Smooth muscle cell of bladder (primary cell): ENCODE results near the gene AHRR. TPM values are rescaled to one million over a fixed set of nuclear protein-coding genes. Genes with fewer than 3 reads are reported as not detected.

Experiments
- total RNA-seq: library from RNA; depleted of rRNA; stranded (reverse); fragments of >200 nt; gene quantifications from 2 replicates; pipeline ENCODE4 v1.2.3, GENCODE V29; 2014

The AHRR gene
- 21.9 and 27.0 TPM in 2 replicates for total RNA-seq

GRCh38 chr5:321230-321725, at the start of gene AHRR:
AHRR (plus strand) TSS chr5:321714; CDS start chr5:343903, 22,189 bp downstream.

GRCh38 chr5:442335-443238, 121.1 kb downstream of the AHRR start, which contains the start of gene EXOC3:
EXOC3 (plus strand) TSS chr5:443176; CDS start chr5:446206, 3,030 bp downstream.

Other genes starting within 250 kb of the AHRR start
- under 0.01 TPM in 1 of 2 replicates, not detected in the other for gene PLEKHG4B, start 229.5 kb upstream of the AHRR start, total RNA-seq
- gene LRRC14B, start 130.2 kb upstream of the AHRR start, total RNA-seq = not detected in 2 replicates
- gene CCDC127, start 103.6 kb upstream of the AHRR start, total RNA-seq = 3.8 and 7.0 TPM in 2 replicates
- gene SDHA, start 103.4 kb upstream of the AHRR start, total RNA-seq = 128 and 130 TPM in 2 replicates
- gene PDCD6, start 50.1 kb upstream of the AHRR start, total RNA-seq = 149 and 167 TPM in 2 replicates
- 41.7 and 59.0 TPM in 2 replicates for gene EXOC3, start 121.5 kb downstream of the AHRR start, total RNA-seq
- 0.43 and 0.55 TPM in 2 replicates for gene SLC9A3, start 202.7 kb downstream of the AHRR start, total RNA-seq